GM12878 (cell line): ENCODE measurements around the gene SERPINA9.

Source experiments
- CEBPB ChIP-seq, 2 experiments: fragments of 150-350 bp in 1 of 2; IDR thresholded peaks; 2 replicates each; pipeline ENCODE4 v1.6.1; 2012 to 2014; ENCODE audit warnings: low read depth in 2 of 2, low read length in 2 of 2, borderline replicate concordance in 1 of 2, inconsistent platforms in 1 of 2
- CREM ChIP-seq: IDR thresholded peaks from 2 replicates; pipeline ENCODE4 v1.6.1; 2014; ENCODE audit warnings: antibody characterized with exemption, low read depth
- MTA3 ChIP-seq: IDR thresholded peaks from 2 replicates; pipeline ENCODE4 v1.6.1; 2012; ENCODE audit warnings: low read length, inconsistent platforms, borderline replicate concordance
- NR2F1 ChIP-seq: fragments of 450-650 bp; conservative IDR thresholded peaks from 2 replicates; pipeline ENCODE4 v1.6.1; 2017; ENCODE audit warnings: mild to moderate bottlenecking
- POLR2A ChIP-seq: IDR thresholded peaks from 2 replicates; pipeline ENCODE4 v1.6.1; 2011; ENCODE audit warnings: low read depth, mild to moderate bottlenecking, low read length
- RFX5 ChIP-seq: IDR thresholded peaks from 2 replicates; pipeline ENCODE4 v1.6.1; 2011; ENCODE audit warnings: low read depth, low read length, improper control_type of control experiment
- SUZ12 ChIP-seq: fragments of 200-600 bp; sonication (generic); IDR thresholded peaks from one replicate; pipeline ENCODE4 v1.6.1; 2018; ENCODE audit warnings: antibody characterized with exemption, mild to moderate bottlenecking; ENCODE audit not compliant: unreplicated experiment
- TAF1 ChIP-seq: IDR thresholded peaks from 2 replicates; pipeline ENCODE4 v1.6.1; 2011; ENCODE audit warnings: mild to moderate bottlenecking, low read depth, low read length, borderline replicate concordance
- TF ChIP-seq, protein P1 (sequence below): IDR thresholded peaks from 2 replicates; pipeline ENCODE4 v1.6.1; 2012; ENCODE audit warnings: mild to moderate bottlenecking, low read depth, low read length
- TF ChIP-seq, protein P2 (sequence below), 3 experiments: IDR thresholded peaks in 2 of 3; conservative IDR thresholded peaks in 1 of 3; 2 replicates each; pipeline ENCODE4 v1.5.1; 2011; ENCODE audit warnings: low read depth in 3 of 3, low read length in 3 of 3, mild to moderate bottlenecking in 3 of 3, control low read depth in 2 of 3, moderate library complexity in 2 of 3, inconsistent platforms in 1 of 3, mixed read lengths in 1 of 3; ENCODE audit not compliant: control insufficient read depth in 2 of 3, insufficient read depth in 1 of 3; ENCODE audit errors: extremely low read depth in 1 of 3
- TF ChIP-seq, protein P3 (sequence below): fragments of 450-650 bp; IDR thresholded peaks from 2 replicates; pipeline ENCODE4 v1.6.1; 2016; ENCODE audit warnings: mild to moderate bottlenecking
- TF ChIP-seq, protein P4 (sequence below): IDR thresholded peaks from 2 replicates; pipeline ENCODE4 v1.6.1; 2011; ENCODE audit warnings: borderline replicate concordance, low read depth, mild to moderate bottlenecking, moderate library complexity, mixed read lengths, low read length; ENCODE audit not compliant: insufficient read depth; ENCODE audit errors: extremely low read length
- TF ChIP-seq, protein P5 (sequence below): IDR thresholded peaks from 2 replicates; pipeline ENCODE4 v1.6.1; 2011; ENCODE audit warnings: low read depth, low read length, improper control_type of control experiment, borderline replicate concordance
- TF ChIP-seq, protein P6 (sequence below): IDR thresholded peaks from 2 replicates; pipeline ENCODE4 v1.6.1; 2011; ENCODE audit warnings: borderline replicate concordance, low read depth, mild to moderate bottlenecking, moderate library complexity, low read length; ENCODE audit not compliant: insufficient read depth, poor library complexity, severe bottlenecking

DNA sequence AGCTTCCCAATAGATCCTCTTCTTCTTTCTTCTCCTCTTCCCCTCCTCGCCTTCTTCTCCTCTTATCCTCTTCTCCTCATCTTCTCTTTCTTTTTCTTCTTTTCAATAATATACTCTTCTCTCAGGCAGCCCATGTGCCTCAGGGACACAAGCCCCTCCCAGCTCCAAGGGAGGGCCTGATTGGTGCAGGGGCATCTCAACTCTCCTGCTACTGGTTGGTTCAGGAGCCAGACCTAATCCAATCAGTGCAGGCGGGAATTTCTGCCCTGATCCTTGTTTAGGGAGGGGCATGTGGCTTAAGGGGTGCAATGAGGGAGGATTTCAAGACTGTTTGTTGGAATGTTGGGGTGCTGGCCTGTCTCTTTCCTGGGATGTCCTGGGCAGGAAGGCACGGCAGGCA, 24.3 kb upstream of the SERPINA9 start:
- TF ChIP-seq, protein P1, sequence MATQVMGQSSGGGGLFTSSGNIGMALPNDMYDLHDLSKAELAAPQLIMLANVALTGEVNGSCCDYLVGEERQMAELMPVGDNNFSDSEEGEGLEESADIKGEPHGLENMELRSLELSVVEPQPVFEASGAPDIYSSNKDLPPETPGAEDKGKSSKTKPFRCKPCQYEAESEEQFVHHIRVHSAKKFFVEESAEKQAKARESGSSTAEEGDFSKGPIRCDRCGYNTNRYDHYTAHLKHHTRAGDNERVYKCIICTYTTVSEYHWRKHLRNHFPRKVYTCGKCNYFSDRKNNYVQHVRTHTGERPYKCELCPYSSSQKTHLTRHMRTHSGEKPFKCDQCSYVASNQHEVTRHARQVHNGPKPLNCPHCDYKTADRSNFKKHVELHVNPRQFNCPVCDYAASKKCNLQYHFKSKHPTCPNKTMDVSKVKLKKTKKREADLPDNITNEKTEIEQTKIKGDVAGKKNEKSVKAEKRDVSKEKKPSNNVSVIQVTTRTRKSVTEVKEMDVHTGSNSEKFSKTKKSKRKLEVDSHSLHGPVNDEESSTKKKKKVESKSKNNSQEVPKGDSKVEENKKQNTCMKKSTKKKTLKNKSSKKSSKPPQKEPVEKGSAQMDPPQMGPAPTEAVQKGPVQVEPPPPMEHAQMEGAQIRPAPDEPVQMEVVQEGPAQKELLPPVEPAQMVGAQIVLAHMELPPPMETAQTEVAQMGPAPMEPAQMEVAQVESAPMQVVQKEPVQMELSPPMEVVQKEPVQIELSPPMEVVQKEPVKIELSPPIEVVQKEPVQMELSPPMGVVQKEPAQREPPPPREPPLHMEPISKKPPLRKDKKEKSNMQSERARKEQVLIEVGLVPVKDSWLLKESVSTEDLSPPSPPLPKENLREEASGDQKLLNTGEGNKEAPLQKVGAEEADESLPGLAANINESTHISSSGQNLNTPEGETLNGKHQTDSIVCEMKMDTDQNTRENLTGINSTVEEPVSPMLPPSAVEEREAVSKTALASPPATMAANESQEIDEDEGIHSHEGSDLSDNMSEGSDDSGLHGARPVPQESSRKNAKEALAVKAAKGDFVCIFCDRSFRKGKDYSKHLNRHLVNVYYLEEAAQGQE, result no peak
- TF ChIP-seq SUZ12, result no peak
- TF ChIP-seq, protein P2, sequence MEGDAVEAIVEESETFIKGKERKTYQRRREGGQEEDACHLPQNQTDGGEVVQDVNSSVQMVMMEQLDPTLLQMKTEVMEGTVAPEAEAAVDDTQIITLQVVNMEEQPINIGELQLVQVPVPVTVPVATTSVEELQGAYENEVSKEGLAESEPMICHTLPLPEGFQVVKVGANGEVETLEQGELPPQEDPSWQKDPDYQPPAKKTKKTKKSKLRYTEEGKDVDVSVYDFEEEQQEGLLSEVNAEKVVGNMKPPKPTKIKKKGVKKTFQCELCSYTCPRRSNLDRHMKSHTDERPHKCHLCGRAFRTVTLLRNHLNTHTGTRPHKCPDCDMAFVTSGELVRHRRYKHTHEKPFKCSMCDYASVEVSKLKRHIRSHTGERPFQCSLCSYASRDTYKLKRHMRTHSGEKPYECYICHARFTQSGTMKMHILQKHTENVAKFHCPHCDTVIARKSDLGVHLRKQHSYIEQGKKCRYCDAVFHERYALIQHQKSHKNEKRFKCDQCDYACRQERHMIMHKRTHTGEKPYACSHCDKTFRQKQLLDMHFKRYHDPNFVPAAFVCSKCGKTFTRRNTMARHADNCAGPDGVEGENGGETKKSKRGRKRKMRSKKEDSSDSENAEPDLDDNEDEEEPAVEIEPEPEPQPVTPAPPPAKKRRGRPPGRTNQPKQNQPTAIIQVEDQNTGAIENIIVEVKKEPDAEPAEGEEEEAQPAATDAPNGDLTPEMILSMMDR (IDR thresholded peaks at IDR 0.05 in 2 of 3, conservative IDR thresholded peaks at IDR 0.05 in 1 of 3; ENCODE audit: control insufficient read depth in 2 of 3, extremely low read depth in 1 of 3, insufficient read depth in 1 of 3, low read depth in 3 of 3, low read length in 3 of 3), result no peak
- TF ChIP-seq POLR2A, result no peak
- TF ChIP-seq, protein P3, sequence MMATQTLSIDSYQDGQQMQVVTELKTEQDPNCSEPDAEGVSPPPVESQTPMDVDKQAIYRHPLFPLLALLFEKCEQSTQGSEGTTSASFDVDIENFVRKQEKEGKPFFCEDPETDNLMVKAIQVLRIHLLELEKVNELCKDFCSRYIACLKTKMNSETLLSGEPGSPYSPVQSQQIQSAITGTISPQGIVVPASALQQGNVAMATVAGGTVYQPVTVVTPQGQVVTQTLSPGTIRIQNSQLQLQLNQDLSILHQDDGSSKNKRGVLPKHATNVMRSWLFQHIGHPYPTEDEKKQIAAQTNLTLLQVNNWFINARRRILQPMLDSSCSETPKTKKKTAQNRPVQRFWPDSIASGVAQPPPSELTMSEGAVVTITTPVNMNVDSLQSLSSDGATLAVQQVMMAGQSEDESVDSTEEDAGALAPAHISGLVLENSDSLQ, result no peak
- TF ChIP-seq, protein P4, sequence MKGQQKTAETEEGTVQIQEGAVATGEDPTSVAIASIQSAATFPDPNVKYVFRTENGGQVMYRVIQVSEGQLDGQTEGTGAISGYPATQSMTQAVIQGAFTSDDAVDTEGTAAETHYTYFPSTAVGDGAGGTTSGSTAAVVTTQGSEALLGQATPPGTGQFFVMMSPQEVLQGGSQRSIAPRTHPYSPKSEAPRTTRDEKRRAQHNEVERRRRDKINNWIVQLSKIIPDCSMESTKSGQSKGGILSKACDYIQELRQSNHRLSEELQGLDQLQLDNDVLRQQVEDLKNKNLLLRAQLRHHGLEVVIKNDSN, result no peak
- TF ChIP-seq MTA3, result no peak
- TF ChIP-seq, protein P5, sequence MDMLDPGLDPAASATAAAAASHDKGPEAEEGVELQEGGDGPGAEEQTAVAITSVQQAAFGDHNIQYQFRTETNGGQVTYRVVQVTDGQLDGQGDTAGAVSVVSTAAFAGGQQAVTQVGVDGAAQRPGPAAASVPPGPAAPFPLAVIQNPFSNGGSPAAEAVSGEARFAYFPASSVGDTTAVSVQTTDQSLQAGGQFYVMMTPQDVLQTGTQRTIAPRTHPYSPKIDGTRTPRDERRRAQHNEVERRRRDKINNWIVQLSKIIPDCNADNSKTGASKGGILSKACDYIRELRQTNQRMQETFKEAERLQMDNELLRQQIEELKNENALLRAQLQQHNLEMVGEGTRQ, result no peak
- no peak for TF ChIP-seq RFX5
- TF ChIP-seq NR2F1, result no peak
- TF ChIP-seq CEBPB (IDR thresholded peaks at IDR 0.05; ENCODE audit: borderline replicate concordance in 1 of 2, low read depth in 2 of 2, low read length in 2 of 2), result no peak
- TF ChIP-seq CREM, result no peak
- TF ChIP-seq, protein P6, sequence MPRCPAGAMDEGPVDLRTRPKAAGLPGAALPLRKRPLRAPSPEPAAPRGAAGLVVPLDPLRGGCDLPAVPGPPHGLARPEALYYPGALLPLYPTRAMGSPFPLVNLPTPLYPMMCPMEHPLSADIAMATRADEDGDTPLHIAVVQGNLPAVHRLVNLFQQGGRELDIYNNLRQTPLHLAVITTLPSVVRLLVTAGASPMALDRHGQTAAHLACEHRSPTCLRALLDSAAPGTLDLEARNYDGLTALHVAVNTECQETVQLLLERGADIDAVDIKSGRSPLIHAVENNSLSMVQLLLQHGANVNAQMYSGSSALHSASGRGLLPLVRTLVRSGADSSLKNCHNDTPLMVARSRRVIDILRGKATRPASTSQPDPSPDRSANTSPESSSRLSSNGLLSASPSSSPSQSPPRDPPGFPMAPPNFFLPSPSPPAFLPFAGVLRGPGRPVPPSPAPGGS, result no peak
- no peak for TF ChIP-seq TAF1
